ENCODE data around the gene DSTYK.

GRCh38 chr1:205133287-205133686 is 78.2 kb downstream of the DSTYK start:
- TF ChIP-seq POLR2AphosphoS5 (IDR thresholded peaks at IDR 0.05; ENCODE audit: borderline replicate concordance, low read depth, low read length) (no peak), EZH2 (IDR thresholded peaks at IDR 0.05) (no peak)

Data from SK-N-MC (cell line).